WERI-Rb-1 (cell line): ENCODE measurements around the gene SLX9.
A peak's percentile ranks its signal among the peaks of the same experiment; 100 is the strongest.

Experiments
- DNase-seq: peaks from one replicate; pipeline ENCODE4 v3.0.0-alpha.2; 2020
- H3K27ac ChIP-seq: fragments of 250-450 bp; sonication (Bioruptor Pico); 2 replicates; pipeline ENCODE4 v1.5.1; 2020; ENCODE audit warnings: mild to moderate bottlenecking, moderate library complexity
- H3K27me3 ChIP-seq: fragments of 250-450 bp; sonication (Bioruptor Pico); 2 replicates; pipeline ENCODE4 v1.5.1; 2021; ENCODE audit warnings: mild to moderate bottlenecking, low read depth, moderate library complexity; ENCODE audit not compliant: insufficient read depth, severe bottlenecking
- H3K36me3 ChIP-seq: fragments of 250-450 bp; sonication (Bioruptor Pico); 2 replicates; pipeline ENCODE4 v1.5.1; 2020; ENCODE audit warnings: mild to moderate bottlenecking, moderate library complexity
- H3K4me3 ChIP-seq: 2 replicates; pipeline ENCODE4 v1.5.1; 2011; ENCODE audit warnings: low read depth, mild to moderate bottlenecking, control low read depth, low read length
- H3K9me3 ChIP-seq: fragments of 250-450 bp; sonication (Bioruptor Pico); 2 replicates; pipeline ENCODE4 v1.5.1; 2021; ENCODE audit warnings: mild to moderate bottlenecking, moderate library complexity; ENCODE audit not compliant: severe bottlenecking
- CTCF ChIP-seq: IDR thresholded peaks from 2 replicates; pipeline ENCODE4 v1.5.1; 2011; ENCODE audit warnings: low read depth, mild to moderate bottlenecking, control low read depth, inconsistent platforms, low read length

SLX9 gene

GRCh38 chr21:44931137-44931500, 8.7 kb upstream of the SLX9 start:
- DNase-seq: no peak
- TF ChIP-seq CTCF: no peak
- H3K4me3 ChIP-seq: peak overlapping the region; percentile 50
- H3K27ac ChIP-seq: no peak overlapping the region
- H3K36me3 ChIP-seq: no peaks in the 10 kb centered on the region
- peaks cover 46% of the 10 kb centered on the region for H3K27me3 ChIP-seq
- H3K9me3 ChIP-seq: peaks cover 5% of the 10 kb centered on the region

- peak overlapping the region; percentile 50 for H3K4me3 ChIP-seq
- no peaks in the 10 kb centered on the region for H3K36me3 ChIP-seq
- peaks cover 46% of the 10 kb centered on the region for H3K27me3 ChIP-seq
- TF ChIP-seq CTCF: no peak
- no peak for DNase-seq
- H3K9me3 ChIP-seq: peaks cover 5% of the 10 kb centered on the region
- H3K27ac ChIP-seq: no peak overlapping the region
These were observed 8.1 kb upstream of the SLX9 start for GRCh38 chr21:44931501-44932407.

- peaks cover 5% of the 10 kb centered on the region for H3K9me3 ChIP-seq
- DNase-seq: peak; percentile 61
- no peaks in the 10 kb centered on the region for H3K36me3 ChIP-seq
- no peak overlapping the region for H3K27ac ChIP-seq
- H3K4me3 ChIP-seq: peak overlapping the region; percentile 50
- TF ChIP-seq CTCF: peak; percentile 80
- peaks cover 46% of the 10 kb centered on the region for H3K27me3 ChIP-seq
These were observed 7.2 kb upstream of the SLX9 start for GRCh38 chr21:44932408-44933181.

GRCh38 chr21:44933199-44933917, 6.5 kb upstream of the SLX9 start:
- DNase-seq: no peak
- Histone ChIP-seq H3K4me3 (no peak overlapping the region), H3K36me3 (peaks cover 3% of the 10 kb centered on the region; the same call in 1 of the 2 replicates), H3K27ac (no peak overlapping the region), H3K27me3 (peaks cover 38% of the 10 kb centered on the region), H3K9me3 (peaks cover 5% of the 10 kb centered on the region)
- no peak for TF ChIP-seq CTCF

GRCh38 chr21:44933918-44934260, 5.9 kb upstream of the SLX9 start:
- Histone ChIP-seq H3K27ac (no peak overlapping the region), H3K9me3 (peaks cover 5% of the 10 kb centered on the region), H3K36me3 (peaks cover 8% of the 10 kb centered on the region; the same call in 1 of the 2 replicates), H3K4me3 (no peak overlapping the region), H3K27me3 (peaks cover 37% of the 10 kb centered on the region)
- no peak for DNase-seq
- TF ChIP-seq CTCF: no peak
